Dendritic cell treated with granulocyte-macrophage colony-stimulating factor and Interleukin-4, amounts not matched to agents 40 ng/mL and 50 ng/mL, for 4 days (primary cell): ENCODE data around the gene CCDC50.

Source experiments
- H3K27ac Mint-ChIP-seq: one replicate; pipeline ENCODE4 v1.8.0; 2022; ENCODE audit warnings: mild to moderate bottlenecking, mixed read lengths
- H3K27me3 Mint-ChIP-seq: one replicate; pipeline ENCODE4 v1.8.0; 2022; ENCODE audit warnings: mild to moderate bottlenecking, mixed read lengths
- H3K36me3 Mint-ChIP-seq: one replicate; pipeline ENCODE4 v1.8.0; 2022; ENCODE audit warnings: low read depth, mixed read lengths
- H3K4me1 Mint-ChIP-seq: one replicate; pipeline ENCODE4 v1.8.0; 2022; ENCODE audit warnings: low read depth, mixed read lengths
- H3K4me3 Mint-ChIP-seq: one replicate; pipeline ENCODE4 v1.8.0; 2022; ENCODE audit warnings: mild to moderate bottlenecking, moderate library complexity, mixed read lengths
- H3K9me3 Mint-ChIP-seq: one replicate; pipeline ENCODE4 v1.8.0; 2022; ENCODE audit warnings: mixed read lengths
- intact Hi-C: fragments of 100-400 bp; cut with micrococcal nuclease; formaldehyde crosslinking; loops from one replicate; pipeline ENCODE4 v1.15.0; 2022

Gene CCDC50

GRCh38 chr3:191363221-191363620, 34.0 kb downstream of the CCDC50 start:
- H3K4me1 Mint-ChIP-seq: no peaks in the 10 kb centered on the region
- intact Hi-C loops: no loop called here
- no peak overlapping the region for H3K27ac Mint-ChIP-seq
- no peak overlapping the region for H3K4me3 Mint-ChIP-seq
- no peaks in the 10 kb centered on the region for H3K27me3 Mint-ChIP-seq
- H3K36me3 Mint-ChIP-seq: peaks cover 58% of the 10 kb centered on the region
- no peaks in the 10 kb centered on the region for H3K9me3 Mint-ChIP-seq

GRCh38 chr3:191366675-191367074, 37.5 kb downstream of the CCDC50 start:
- no peak overlapping the region for H3K4me3 Mint-ChIP-seq
- H3K27ac Mint-ChIP-seq: no peak overlapping the region
- no peaks in the 10 kb centered on the region for H3K27me3 Mint-ChIP-seq
- no peaks in the 10 kb centered on the region for H3K4me1 Mint-ChIP-seq
- no peaks in the 10 kb centered on the region for H3K9me3 Mint-ChIP-seq
- intact Hi-C loops: no loop called here
- peaks cover 44% of the 10 kb centered on the region for H3K36me3 Mint-ChIP-seq

DNA sequence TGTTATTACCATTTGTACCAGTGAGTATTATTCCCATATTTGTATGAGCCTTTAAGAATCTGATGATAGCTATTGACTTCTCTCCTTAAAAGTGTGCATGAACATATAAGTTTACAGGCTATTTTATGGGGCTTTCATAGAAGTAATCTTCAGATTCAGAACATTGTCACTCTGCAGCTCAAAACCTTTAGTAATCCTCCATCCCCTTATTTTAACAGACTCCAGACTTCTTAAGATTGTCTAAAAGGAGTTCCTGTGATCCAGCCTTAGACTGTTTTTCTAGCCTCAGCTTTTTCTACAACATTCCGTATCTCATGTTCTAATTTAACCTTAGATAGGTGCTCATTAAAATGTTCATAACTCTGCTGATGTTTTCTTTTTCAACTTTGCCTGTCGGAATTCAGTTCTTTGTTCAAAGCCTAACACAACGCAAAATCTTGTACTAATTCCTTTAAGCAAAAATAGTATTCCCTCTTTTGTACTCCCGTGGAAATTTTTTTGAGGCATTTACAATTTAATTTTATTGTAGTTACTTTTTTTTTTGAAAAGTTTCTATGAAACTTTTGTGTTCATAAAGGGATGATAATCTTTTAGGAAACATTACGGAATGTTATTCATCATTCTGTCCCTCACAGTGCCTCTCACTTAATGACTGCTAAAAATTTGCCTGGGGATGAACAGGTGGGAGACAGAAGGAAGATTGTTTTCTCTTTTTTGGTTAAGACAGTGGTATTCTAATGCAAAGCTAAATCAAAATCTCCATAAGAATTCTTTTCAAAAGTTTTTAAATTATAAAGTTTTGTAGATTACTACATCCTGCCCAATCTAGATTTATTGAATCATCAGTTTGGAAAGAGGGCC, 39.8 kb downstream of the CCDC50 start:
- Mint-ChIP-seq H3K36me3 (peaks cover 33% of the 10 kb centered on the region), H3K9me3 (no peaks in the 10 kb centered on the region), H3K27me3 (no peaks in the 10 kb centered on the region), H3K4me3 (no peak overlapping the region), H3K4me1 (no peaks in the 10 kb centered on the region), H3K27ac (no peak overlapping the region)
- intact Hi-C loops: no loop called here

DNA sequence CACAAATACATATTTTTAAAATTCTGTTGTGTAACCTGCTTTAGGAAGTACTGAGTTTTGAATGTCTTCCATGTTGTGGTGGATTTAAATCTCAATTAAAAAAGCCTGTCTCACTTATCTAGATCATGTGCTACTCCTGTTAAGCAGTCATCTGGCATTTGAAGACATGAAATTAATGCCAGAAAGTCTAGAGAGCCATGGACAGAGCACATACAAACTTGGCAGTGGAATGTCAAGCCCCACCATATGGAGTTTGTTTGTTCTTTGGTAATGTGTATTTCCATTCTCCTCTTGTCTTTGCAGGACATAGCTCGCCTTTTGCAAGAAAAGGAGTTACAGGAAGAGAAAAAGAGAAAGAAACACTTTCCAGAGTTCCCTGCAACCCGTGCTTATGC, 40.4 kb downstream of the CCDC50 start:
- intact Hi-C loops: no loop called here

GRCh38 chr3:191372122-191372521, 42.9 kb downstream of the CCDC50 start:
- intact Hi-C loops: no loop called here
- no peaks in the 10 kb centered on the region for H3K9me3 Mint-ChIP-seq
- H3K4me1 Mint-ChIP-seq: no peaks in the 10 kb centered on the region
- no peaks in the 10 kb centered on the region for H3K27me3 Mint-ChIP-seq
- H3K27ac Mint-ChIP-seq: no peak overlapping the region
- peaks cover 30% of the 10 kb centered on the region for H3K36me3 Mint-ChIP-seq
- H3K4me3 Mint-ChIP-seq: no peak overlapping the region

More for the DNA sequence above, 40.4 kb downstream of the CCDC50 start:
- no peaks in the 10 kb centered on the region for H3K9me3 Mint-ChIP-seq
- H3K27ac Mint-ChIP-seq: no peak overlapping the region
- no peaks in the 10 kb centered on the region for H3K4me1 Mint-ChIP-seq
- no peaks in the 10 kb centered on the region for H3K27me3 Mint-ChIP-seq
- H3K4me3 Mint-ChIP-seq: no peak overlapping the region
- H3K36me3 Mint-ChIP-seq: peaks cover 27% of the 10 kb centered on the region

DNA sequence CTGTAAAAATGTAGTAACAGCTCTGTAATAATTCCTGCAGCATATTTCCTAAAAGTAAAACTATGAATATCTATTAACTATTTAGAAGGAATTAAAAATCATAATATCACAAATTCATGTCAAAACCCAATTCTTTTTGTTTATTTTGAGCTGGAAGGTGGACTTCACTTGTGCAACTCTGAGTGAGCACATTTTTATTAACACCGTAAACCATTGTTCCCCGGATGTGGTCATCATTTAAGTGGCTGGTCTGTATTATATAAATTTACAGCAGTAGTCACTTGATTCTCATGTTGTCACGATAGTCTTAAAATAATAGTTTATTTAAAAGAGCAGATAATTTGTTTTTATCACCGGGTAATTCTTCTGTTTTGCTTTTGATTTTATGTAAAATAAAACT, 44.1 kb downstream of the CCDC50 start:
- no peaks in the 10 kb centered on the region for H3K4me1 Mint-ChIP-seq
- intact Hi-C loops: no loop called here
- H3K27me3 Mint-ChIP-seq: no peaks in the 10 kb centered on the region
- H3K36me3 Mint-ChIP-seq: peaks cover 28% of the 10 kb centered on the region
- H3K9me3 Mint-ChIP-seq: no peaks in the 10 kb centered on the region
- no peak overlapping the region for H3K4me3 Mint-ChIP-seq
- no peak overlapping the region for H3K27ac Mint-ChIP-seq

DNA sequence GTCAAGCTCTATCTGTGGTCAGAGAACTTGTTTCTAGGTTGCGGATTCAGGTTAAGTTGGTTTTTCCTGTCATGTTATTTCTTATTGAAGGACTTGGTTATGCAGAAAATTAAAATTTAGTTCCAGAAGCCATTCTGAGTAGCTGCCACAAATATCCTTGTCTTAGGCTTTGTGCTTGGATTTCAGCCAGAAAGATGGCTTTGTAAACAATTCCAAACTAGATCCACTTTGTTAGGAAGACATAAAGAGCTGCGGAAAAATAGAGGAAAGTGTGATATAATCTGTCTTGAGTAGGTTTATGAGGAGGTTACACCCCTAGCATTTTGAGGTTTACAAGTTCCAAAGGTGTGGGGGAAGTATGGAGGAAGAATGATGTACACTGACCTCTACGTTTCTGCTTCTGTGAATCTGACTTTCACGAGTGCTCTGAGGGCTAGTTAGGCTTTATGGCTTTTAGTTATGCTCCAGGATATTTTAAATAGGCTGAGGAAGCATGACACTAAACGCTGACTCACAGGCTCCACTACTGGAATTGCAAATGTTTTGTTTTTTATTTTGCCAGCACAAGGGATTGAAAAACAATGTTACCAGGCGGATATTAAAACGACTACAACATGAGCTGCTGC, 47.4 kb downstream of the CCDC50 start:
- intact Hi-C loops: no loop called here
- H3K36me3 Mint-ChIP-seq: peaks cover 34% of the 10 kb centered on the region
- no peaks in the 10 kb centered on the region for H3K4me1 Mint-ChIP-seq
- no peaks in the 10 kb centered on the region for H3K9me3 Mint-ChIP-seq
- H3K4me3 Mint-ChIP-seq: no peak overlapping the region
- H3K27ac Mint-ChIP-seq: no peak overlapping the region
- H3K27me3 Mint-ChIP-seq: no peaks in the 10 kb centered on the region

DNA sequence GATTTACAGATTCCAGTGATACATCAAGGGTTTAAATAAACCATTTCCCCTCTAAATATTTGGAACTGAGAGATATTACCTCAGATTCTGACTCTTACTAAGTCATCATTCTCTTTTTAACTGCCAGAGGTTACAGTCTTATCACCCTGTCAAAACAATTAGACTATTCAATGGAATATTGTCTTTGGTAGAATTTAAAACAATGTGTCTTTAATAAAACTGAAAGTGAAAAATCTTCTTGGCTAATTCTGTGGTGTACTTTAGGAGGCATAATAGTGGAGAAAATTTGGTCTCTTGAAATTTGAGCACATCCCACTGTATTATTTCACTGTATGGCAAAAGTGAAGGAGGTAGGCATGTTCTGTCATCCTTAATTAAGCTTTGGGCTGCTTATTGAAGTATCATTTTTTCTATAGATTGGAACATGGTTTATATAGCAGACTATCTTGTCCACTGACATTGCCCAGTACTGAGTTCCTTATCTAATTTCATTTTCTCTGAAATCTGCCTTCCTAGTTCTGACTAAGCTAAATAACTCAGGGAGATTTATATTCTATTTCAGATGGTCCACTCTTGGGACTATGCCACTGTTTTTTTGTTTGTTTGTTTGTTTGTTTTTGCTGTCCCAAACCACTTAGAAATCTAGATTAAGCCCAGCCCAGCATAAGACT, 49.1 kb downstream of the CCDC50 start:
- Mint-ChIP-seq H3K27me3 (no peaks in the 10 kb centered on the region), H3K9me3 (no peaks in the 10 kb centered on the region), H3K27ac (no peak overlapping the region), H3K36me3 (peaks cover 42% of the 10 kb centered on the region), H3K4me3 (no peak overlapping the region), H3K4me1 (peaks cover 6% of the 10 kb centered on the region)
- intact Hi-C loops: no loop called here

GRCh38 chr3:191379446-191379845, 50.3 kb downstream of the CCDC50 start:
- Mint-ChIP-seq H3K4me3 (no peak overlapping the region), H3K36me3 (peaks cover 42% of the 10 kb centered on the region)
- intact Hi-C loops: no loop called here

GRCh38 chr3:191380001-191380400, 50.8 kb downstream of the CCDC50 start:
- Mint-ChIP-seq H3K27me3 (no peaks in the 10 kb centered on the region), H3K27ac (no peak overlapping the region), H3K4me1 (peaks cover 6% of the 10 kb centered on the region), H3K9me3 (no peaks in the 10 kb centered on the region), H3K36me3 (peaks cover 38% of the 10 kb centered on the region), H3K4me3 (no peak overlapping the region)
- intact Hi-C loops: no loop called here

More at GRCh38 chr3:191379446-191379845, 50.3 kb downstream of the CCDC50 start:
- H3K27me3 Mint-ChIP-seq: no peaks in the 10 kb centered on the region
- H3K9me3 Mint-ChIP-seq: no peaks in the 10 kb centered on the region
- no peak overlapping the region for H3K27ac Mint-ChIP-seq
- H3K4me1 Mint-ChIP-seq: peaks cover 6% of the 10 kb centered on the region

DNA sequence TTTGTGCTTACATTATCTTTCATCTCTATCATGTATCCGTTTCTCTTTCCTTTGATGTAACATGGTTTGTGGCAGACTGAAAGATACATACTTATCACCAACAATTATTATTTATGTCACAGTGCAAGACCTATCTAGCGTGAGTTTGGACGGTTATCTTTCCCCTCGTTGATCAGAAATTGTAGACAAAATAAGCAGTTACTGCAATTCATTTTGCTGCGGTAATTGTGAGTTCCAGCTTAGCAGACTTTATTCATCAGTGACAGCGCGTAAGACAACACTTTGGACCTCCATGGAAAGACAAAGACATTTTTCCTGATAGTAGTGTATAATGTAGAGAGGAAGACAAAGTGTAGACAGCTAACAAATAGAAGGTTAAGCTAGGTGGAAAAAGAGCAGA, 52.1 kb downstream of the CCDC50 start:
- intact Hi-C loops: no loop called here
- H3K4me1 Mint-ChIP-seq: peaks cover 6% of the 10 kb centered on the region
- H3K27ac Mint-ChIP-seq: no peak overlapping the region
- no peaks in the 10 kb centered on the region for H3K9me3 Mint-ChIP-seq
- peaks cover 32% of the 10 kb centered on the region for H3K36me3 Mint-ChIP-seq
- H3K4me3 Mint-ChIP-seq: no peak overlapping the region
- no peaks in the 10 kb centered on the region for H3K27me3 Mint-ChIP-seq

GRCh38 chr3:191382661-191383060, 53.5 kb downstream of the CCDC50 start:
- peaks cover 6% of the 10 kb centered on the region for H3K4me1 Mint-ChIP-seq
- intact Hi-C loops: no loop called here
- H3K9me3 Mint-ChIP-seq: no peaks in the 10 kb centered on the region
- no peak overlapping the region for H3K4me3 Mint-ChIP-seq
- no peak overlapping the region for H3K27ac Mint-ChIP-seq
- H3K36me3 Mint-ChIP-seq: peaks cover 37% of the 10 kb centered on the region
- H3K27me3 Mint-ChIP-seq: no peaks in the 10 kb centered on the region

- Mint-ChIP-seq H3K4me1 (peaks cover 6% of the 10 kb centered on the region), H3K4me3 (no peak overlapping the region), H3K36me3 (peaks cover 37% of the 10 kb centered on the region), H3K27me3 (no peaks in the 10 kb centered on the region), H3K27ac (no peak overlapping the region), H3K9me3 (no peaks in the 10 kb centered on the region)
- intact Hi-C loops: no loop called here
These were observed 53.9 kb downstream of the CCDC50 start for GRCh38 chr3:191383124-191383523.

DNA sequence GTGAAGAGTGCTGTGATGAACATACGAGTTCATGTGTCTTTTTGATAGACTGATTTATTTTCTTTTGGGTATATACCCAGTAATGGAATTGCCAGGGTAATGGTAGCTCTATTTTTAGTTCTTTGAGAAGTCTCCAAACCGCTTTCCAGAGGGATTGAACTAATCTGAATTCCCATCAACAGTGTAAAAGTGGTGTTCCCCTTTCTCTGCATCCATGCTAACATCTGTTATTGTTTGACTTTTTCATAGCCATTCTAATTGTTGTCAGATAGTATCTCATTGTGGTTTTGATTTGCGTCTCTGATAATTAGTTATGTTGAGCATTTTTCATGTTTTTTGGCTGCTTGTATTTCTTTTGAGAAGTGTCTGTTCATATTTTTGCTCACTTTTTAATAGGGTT, 55.9 kb downstream of the CCDC50 start:
- Mint-ChIP-seq H3K36me3 (peaks cover 36% of the 10 kb centered on the region), H3K4me3 (no peak overlapping the region), H3K9me3 (no peaks in the 10 kb centered on the region), H3K27ac (no peak overlapping the region), H3K4me1 (peaks cover 6% of the 10 kb centered on the region), H3K27me3 (no peaks in the 10 kb centered on the region)
- intact Hi-C loops: no loop called here
